ENCODE data around the gene MTHFD2.

Gene MTHFD2

DNA sequence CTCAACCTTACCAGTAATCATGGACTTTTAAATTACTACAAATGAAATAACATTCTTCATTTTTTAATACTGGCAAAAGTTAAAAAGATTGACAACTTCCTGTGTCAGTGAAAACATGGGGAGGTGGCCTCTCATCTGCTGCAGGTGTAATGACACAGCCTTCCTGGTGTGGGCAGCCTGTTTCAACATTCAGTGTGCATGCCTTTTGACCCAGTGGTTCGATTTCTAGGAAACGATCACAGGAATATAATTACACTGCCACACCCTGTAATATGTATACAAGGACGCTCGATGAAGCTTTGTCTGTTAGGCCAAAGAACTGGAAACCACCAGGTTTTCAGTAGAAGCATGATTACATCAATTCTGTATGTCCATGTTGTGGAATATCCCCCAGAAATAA lies 68.7 kb downstream of the MTHFD2 start:
- TF ChIP-seq, protein P1, sequence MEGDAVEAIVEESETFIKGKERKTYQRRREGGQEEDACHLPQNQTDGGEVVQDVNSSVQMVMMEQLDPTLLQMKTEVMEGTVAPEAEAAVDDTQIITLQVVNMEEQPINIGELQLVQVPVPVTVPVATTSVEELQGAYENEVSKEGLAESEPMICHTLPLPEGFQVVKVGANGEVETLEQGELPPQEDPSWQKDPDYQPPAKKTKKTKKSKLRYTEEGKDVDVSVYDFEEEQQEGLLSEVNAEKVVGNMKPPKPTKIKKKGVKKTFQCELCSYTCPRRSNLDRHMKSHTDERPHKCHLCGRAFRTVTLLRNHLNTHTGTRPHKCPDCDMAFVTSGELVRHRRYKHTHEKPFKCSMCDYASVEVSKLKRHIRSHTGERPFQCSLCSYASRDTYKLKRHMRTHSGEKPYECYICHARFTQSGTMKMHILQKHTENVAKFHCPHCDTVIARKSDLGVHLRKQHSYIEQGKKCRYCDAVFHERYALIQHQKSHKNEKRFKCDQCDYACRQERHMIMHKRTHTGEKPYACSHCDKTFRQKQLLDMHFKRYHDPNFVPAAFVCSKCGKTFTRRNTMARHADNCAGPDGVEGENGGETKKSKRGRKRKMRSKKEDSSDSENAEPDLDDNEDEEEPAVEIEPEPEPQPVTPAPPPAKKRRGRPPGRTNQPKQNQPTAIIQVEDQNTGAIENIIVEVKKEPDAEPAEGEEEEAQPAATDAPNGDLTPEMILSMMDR (IDR thresholded peaks at IDR 0.05; ENCODE audit: control insufficient read depth, insufficient read depth, low read depth, low read length, missing control alignments), result no peak
- no peak for DNase-seq (ENCODE audit: low read depth)
- H3K4me3 ChIP-seq (ENCODE audit: control insufficient read depth, low read depth, low read length), result no peak overlapping the region
